Glomerular endothelial cell (primary cell): Measurements from ENCODE around the gene CSRP1. TPM values are rescaled to one million over a fixed set of nuclear protein-coding genes. Genes with fewer than 3 reads are reported as not detected.
"Not testable (repeated sequence)": the region's sequence is repeated elsewhere in the genome, so short reads cannot be mapped to it uniquely, and the experiment has no call there.

Source experiments
- DNase-seq: peaks from one replicate; pipeline ENCODE4 v3.0.0-alpha.2; 2011; ENCODE audit warnings: low read depth, low spot score; ENCODE audit errors: extremely low read depth
- total RNA-seq: library from RNA; depleted of rRNA; stranded (reverse); fragments of >200 nt; gene quantifications from 2 replicates; pipeline ENCODE4 v1.2.3, GENCODE V29; 2015

Gene CSRP1
- total RNA-seq, 1 donor from 2014 or later = 765 TPM

DNA sequence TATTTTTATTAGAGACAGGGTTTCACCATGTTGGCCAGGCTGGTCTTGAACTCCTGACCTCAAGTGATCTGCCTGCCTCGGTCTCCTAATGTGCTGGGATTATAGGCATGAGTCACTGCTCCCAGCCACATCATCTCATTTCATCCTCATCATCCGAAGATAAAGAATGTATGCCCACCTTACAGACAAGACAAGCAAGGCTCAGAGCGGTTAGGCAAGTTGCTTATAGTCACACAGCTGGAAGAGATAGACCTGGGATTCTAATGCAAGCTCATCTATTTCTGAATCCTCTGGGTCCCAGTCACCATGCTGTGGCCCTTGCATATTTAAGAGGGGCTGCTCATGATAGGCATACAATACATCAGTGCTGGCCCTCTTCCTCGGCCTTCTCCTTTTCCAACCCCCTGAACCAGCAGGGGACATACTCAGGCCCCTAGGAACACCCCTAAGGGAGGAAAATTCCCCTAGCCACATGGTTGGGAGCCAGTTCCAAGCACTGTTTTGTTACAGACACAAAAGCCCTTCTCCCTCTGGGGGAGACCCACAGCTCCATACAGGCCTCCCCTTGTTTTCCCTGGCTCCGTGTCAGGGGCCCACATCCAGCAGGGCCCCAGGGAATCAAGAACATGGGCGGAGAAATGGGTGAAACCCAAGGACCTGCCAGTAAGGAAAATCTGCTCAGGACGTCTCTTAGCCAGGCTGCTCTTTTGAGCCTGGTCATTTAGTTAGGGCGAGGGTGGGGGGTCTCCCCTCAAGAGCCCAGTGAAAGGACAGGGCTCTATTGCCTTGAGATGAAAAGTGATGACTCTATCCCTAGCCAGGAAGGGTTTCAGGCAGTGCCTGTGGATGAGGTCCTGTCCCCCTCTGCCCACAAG, 6.9 kb downstream of the CSRP1 start:
- DNase-seq = no peak

DNA sequence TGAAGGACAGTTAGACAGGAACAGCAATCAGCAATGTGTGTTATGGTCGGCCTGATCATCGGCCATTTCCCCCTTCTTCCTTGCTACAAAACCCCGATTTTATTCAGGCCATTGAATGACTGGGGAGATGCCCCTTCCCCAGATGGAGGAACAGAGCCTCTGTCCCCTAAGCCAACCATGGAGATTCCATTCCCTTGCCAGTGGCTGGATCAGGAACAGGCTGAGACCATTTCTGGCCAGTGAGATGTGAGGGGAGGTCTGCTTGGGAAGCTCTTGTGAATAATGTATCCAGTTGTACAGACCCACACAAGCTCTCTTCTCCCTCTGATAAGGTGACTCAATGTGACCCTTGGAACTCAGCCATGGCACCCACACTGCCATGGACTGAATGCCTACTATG, 7.7 kb downstream of the CSRP1 start:
- no peak for DNase-seq

DNA sequence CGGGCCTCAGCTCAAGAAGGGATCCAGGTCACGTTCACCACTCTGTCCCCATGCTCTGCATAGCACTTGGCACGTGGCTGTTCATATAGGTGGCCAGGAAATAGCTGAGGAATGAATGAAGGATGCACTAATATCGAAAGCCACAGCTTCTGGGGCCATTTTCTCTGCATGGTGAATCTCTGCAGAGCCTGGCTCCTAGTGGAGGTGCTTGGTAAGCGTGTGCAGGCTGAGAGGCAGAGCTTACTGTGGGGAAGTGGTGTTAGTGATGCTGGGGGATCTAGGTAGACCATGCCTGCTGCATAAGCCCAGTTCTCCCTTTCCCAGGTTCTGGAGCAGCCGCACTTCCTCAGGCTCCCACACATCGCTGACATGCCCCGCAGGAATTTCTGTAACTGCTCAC, 8.3 kb downstream of the CSRP1 start:
- DNase-seq = no peak

DNA sequence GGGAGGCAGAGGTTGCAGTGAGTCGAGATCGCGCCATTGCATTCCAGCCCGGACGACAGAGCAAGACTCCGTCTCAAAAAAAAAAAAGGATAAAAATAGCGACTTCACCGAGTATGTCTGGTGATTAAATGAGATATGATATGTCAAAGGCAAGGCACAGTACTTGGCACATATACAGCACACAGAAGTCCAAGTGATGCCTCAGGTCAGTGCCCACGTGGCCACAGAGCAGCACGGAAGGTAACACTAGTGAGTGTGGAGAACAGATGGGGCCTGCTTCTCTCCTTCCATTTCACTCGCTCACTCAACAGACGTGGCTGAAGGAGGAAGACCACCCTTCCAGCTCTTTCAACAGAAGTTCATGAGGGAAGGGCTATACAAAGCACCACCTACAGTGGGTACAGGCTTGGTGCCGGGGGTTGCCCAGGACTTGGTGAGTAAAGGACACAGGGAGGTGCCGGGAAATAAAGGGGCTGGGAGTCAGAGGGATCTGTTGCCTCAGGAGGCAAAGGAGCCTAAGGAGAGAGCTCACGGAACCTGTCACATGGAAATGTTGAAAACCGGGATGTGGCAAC, 8.9 kb downstream of the CSRP1 start:
- no peak for DNase-seq

DNA sequence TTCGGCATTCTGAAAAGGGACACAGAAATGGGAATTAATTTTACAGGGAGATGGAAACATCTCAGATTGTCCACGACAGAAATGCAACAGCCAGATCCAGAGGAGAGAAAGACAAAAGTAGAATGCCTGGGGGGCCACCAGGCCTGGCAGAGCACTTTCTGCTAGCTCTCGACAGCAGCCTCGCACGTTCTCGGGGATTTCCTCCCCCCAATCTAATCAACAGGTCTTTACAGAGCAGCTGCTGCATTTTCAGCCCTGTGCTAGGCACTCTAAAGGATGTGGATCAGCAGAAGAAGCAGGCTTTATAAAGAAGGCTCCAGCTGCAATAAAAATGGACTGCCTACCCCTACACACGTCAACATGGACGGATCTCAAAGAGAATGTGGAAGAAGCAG, 10.6 kb downstream of the CSRP1 start:
- no peak for DNase-seq

DNA sequence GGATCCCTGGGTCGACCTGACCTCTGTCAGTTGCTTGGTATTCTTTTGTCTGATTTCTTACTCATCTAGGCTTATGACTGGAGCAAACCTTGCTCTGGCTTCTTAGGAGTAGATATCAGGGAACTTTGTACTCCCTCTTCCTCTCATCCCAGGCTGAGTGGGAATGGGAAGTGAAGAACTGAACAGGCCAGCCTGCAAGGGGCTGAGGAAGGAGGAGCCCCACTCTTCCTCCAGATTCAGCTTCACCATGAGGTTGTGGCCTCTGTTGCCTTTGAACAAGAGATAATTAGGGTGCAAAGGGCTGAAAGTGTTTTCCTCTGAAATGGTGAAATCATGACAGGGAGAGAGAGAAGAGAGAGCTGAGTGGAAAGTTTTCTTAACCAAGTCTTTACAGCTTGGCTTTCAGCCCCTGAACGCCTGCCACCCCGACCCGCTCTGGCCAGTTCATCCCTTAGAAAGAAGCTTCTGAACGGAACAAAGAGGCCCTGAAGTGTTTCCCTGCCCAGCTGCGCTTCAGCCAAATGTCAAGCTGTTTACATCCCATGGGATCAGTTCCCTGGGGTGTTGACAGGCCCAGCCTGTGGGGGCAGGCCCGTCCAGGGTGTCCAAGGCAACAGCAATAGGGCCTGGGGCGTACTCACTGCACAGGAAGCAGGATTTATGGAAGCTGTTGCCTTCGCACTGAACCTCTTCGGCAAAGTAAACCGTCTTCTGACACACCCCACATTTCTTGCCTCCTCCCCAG, 11.2 kb downstream of the CSRP1 start:
- no peak for DNase-seq

DNA sequence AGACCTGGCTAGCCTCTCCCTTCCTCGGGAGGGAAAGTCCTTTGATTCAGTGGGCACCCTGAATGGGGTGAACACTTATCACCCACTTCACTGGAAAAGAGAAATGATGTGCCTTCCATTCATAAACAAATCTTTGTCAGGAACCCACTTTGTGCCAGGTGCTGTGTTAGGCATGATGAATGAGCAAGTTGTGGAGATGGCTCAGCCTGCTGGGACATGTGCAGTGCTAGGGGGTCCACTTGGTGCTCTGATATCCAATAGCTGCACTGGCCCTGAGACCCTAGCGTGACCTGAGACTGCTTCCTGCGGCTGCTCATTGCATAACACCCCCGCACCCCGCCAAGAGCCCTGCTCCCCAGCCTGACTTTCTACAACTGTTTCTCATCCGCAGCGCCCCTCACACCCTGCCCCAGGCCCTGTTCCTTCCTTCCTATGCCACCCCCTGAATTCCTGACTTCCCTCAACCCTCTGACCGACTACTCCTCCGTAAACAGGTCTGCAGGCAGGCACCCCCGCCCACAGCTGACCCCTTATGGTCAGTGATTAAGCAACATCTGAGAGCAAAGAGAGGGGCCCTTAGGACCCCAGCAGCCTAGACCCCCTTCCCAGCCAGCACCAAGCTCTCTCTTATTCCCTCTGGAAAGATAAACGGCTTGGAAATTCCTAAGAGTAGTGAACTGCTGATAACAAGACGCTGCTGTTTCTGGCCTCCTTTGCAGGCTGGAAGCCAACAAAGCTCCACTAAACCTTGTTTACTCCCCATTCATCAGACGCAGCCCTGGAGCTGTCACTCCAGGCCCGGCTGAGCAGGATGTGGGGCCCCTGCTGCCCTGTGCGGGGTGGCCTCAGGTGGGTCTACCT, 12.9 kb downstream of the CSRP1 start:
- DNase-seq = no peak

DNA sequence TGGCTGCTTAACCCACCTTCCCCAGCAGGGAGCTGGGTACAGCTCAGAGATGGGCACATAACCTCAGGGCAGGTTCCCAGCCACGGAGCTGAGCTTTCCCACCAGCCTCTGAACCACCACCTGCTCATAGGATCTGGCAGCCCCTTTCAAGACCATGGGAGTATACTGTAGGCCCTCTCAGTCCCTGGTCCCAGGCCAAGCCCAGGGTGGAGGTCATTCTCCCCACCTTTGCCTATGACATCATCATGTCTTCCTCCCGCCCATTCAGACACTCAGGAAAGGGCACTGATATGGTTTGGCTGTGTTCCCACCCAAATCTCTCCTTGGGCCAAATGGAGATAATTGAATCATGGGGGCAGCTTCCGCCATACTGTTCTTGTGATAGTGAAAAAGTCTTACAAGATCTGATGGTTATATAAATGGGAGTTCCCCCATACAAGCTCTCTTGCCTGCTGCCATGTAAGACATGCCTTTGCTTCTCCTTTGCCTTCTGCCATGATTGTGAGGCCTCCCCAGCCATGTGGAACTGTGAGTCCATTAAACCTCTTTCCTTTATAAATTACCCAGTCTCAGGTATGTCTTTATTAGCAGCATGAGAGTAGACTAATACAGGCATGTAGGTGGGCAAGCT, 13.8 kb downstream of the CSRP1 start:
- not testable (repeated sequence) for DNase-seq

DNA sequence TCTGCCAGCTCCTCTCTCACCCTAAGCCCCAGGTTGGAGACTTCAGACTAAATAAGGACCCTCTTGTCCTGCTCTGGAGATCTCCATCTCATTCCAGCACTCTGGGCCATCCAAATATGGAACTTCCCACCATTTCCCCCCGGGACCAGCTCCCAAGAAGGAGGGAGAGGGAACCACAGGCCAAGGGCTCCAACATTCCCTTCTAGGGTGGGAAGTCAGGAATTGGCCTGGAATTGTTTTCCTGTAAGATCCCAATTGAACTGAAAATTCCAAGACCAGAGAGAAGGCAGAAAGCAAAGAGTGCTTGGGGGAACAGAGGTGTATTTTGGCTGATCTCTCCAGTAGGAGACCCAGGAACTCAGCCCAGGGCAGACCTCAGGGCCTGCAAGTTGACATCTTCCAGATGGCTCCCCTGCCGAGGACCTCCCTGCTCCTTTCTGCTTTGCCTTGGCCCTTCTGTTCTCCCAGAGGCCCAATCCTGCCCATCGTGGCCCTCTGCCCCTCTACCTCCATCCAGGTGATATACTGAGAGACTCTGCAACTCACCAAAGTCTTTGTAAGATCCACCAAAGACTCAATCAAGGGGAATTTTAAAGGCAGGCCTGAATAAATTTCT, 14.9 kb downstream of the CSRP1 start:
- DNase-seq = no peak

DNA sequence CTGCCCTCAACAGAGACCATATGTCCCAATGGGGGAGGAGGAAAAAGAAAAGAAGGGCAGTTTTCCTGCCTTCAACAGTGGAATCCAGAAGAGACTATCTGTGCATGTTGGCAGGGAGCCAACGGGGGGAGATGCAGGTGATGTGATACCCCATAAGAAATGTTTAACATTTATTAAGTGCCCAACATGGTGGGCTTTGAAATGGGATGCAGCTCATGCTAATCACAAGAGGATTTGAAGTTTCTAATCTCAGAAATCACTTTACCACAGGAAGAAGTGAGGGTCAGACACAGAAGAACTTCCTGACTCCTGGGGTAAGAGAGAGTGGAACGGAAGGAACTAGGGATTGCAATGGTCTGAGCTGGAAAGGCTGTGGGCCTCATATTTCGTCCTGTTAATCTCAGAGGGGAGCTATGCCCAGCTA, 16.2 kb downstream of the CSRP1 start:
- no peak for DNase-seq

DNA sequence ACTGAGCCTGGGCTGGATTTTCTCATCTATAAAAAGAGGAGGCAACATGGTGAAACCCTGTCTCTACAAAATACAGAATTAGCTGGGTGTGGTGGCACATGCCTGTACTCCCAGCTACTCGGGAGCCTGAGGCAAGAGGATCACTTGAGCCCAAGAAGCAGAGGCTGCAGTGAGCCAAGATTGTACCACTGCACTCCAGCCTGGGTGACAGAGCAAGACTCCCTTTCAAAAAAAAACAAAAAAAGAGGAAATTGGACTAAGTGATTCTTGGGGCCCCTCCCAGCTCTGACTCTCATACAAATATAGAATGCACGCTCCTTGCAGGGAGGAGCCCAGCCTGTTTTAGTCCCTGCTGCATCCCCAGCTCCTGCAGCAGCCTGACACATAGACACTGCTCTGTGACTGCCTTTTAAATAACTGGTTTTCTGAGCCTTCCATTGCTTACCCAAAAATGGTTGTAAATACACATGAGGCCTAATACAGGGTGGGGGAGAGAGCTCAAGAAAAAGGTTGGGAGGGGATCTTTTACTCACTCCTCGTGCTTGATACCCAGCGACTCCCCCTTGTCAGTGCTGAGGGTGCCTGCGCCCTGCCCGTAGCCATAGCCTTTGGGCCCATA, 17.2 kb downstream of the CSRP1 start:
- no peak for DNase-seq

DNA sequence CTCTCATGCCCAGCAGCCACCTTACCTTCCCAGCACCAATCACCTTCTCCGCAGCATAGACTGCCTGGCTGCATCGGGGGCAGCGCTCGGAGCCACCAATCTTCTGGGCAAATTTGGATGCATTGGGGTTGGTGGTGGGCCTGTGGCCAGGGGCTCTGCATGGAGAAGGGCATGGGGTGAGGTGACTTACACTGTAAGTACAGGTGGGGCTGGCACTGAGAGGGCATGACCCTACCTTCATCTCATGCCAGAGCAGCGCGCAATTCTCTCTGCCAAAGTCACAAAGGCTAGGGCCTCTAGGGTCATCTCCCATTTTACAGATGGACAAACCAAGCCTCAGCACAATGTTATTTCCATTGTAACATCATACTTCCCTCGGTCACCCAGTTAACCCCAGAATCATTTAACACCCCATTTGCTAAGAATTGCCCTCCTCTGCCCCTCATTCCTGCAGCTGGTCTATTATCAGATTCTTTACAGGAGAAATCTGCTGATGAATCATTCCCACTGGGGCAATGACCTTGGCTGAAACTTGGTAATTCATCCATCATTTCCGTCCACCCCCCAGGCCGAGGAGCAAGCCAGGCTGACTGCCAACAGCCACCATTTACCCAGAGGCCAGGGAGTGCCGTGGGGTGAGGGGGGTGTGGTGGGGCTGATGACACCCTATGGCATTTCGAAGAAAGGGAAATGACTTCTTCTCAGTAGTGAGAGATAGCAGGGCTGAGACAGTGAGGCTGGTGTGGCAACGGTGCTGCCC, 17.9 kb downstream of the CSRP1 start:
- peak; percentile 83 for DNase-seq

DNA sequence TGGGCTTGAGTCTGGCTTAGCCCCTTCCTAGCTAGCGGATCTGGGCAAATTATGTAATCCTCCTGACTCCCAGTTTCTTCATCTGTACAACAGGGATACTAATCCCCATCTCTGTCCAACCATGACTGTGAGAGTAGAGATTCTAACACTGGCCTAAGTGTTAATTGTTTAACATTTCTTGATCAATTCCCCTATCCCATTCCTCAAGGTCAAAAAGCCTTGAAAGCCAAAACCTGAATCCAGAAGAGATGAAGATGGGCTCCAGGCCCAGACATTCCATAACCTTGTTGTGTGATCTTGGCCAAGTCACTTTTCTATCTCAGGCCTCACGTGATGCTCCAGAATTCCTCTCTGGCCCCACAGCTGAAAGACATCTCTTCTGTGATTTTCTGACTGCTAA, 19.2 kb downstream of the CSRP1 start:
- no peak for DNase-seq

DNA sequence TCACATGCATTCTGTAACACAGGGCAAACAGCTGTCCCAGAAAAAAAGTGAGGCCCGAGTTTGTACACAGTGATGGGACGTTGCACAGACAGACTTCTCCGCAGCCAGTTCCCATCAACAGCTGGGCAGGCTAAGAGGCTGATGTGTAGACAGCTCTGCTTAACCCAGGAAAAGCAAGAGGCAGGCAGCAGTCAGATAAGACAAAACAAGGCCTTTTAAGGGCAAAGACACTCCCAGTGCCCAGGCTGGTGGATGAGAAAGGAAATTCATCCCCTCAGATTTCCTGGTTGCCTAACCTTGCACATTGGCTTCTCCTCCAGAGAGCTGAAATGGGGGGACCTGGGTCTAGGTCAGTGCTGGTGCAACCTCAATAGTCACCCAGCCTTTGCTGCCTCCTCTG, 20.7 kb downstream of the CSRP1 start:
- DNase-seq = no peak

DNA sequence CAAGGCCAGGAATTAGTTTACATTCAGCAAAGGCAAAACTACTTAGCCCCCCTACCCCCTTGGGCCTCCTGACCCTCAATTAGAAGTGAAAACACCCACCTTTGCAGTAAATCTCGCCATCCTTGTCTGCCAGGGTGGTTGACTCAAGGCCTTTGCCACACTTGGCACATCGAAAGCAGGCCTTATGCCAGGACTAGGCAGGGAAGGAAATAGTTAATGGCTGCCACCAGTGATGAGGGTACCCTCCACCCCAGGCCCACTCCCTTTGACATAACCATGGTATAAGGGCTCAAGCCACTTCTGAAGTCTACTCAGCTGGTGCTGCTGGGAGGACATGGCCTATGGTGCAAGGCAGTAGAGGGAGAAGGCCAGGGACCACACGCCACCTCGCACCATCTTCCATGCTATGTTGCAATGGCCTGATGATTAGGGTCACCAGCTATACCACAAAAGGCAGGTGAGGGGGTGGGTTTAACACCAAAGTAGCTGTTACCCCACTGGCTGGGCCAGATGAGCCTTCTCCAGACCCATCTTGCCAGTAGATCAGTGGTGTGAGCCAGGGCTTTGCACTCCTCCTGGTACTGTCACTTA, 21.6 kb downstream of the CSRP1 start:
- no peak for DNase-seq

DNA sequence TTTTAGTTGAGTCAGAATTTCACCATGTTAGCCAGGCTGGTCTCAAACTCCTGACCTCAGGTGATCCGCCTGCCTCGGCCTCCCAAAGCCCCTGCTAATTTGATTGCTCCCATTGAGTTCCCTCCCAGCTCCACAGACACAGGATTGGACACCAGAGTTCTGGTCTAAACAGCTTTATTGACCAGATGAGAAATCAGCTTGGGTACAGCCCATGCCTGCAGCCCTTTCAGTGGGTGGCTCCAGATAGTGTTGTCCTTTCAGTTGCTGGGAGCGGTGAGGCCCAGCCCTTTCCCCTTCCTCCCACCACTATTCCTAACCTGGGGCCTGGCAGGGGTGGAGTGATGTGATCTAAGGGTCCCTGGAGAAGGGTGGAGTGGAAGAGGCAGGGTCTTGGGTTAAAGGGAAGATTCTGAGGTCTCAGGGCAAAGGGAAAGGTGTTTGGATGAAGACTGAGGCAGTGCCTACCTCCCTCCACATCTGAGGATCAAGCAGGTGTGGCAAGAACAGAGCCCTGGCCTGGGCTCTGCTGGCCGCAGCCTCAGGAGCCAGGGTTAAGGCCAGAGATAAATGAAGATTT, 23.5 kb downstream of the CSRP1 start:
- DNase-seq = no peak

DNA sequence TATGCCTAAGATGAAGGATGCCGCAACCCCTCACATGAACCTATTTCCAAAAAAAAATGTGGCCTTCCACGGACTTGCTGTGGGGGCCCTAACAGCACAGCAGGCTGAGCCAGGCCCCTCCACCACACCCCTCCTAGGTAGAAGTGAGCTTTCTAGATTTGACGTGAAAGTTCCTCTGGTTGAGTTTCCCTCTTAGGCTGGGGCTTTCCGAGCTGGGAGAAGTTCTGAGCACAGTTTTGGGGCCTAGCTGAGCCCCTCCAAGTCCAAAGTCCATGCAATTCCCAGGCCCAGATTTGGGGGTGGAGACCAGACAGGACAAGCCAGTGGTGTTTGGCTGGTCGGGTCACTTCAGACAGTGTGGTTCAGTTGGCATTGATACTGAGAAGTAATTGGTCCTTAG, 24.2 kb downstream of the CSRP1 start:
- no peak for DNase-seq
